HG02973 (cell line): ENCODE results near the gene PDZD8.

Experiments
- ATAC-seq: cut with Tn5 transposase; IDR thresholded peaks from one replicate; pipeline ENCODE4 v1.9.1; 2021; ENCODE audit warnings: moderate library complexity; ENCODE audit not compliant: unreplicated experiment

PDZD8 gene

GRCh38 chr10:117375360-117376178 is at the start of gene PDZD8:
TSS of gene PDZD8 (minus strand) at chr10:117375440. CDS start at chr10:117375227, 213 bp downstream.
- ATAC-seq = peak; percentile 87

GRCh38 chr10:117424171-117424570 is 48.9 kb upstream of the PDZD8 start:
- no peak for ATAC-seq

- no peak for ATAC-seq
Measured at GRCh38 chr10:117421985-117422384, 46.7 kb upstream of the PDZD8 start.

GRCh38 chr10:117420768-117421167 is 45.5 kb upstream of the PDZD8 start:
- ATAC-seq = no peak

- no peak for ATAC-seq
Measured at GRCh38 chr10:117419921-117420320, 44.7 kb upstream of the PDZD8 start.

GRCh38 chr10:117419159-117419558 is 43.9 kb upstream of the PDZD8 start:
- ATAC-seq = no peak

GRCh38 chr10:117418121-117418520 is 42.9 kb upstream of the PDZD8 start:
- ATAC-seq = no peak

GRCh38 chr10:117417196-117417595 is 42.0 kb upstream of the PDZD8 start:
- ATAC-seq = no peak

- ATAC-seq = no peak
Measured at GRCh38 chr10:117413928-117414618, 38.8 kb upstream of the PDZD8 start.

GRCh38 chr10:117412469-117413010 is 37.3 kb upstream of the PDZD8 start:
- ATAC-seq = no peak

GRCh38 chr10:117411479-117412399 is 36.5 kb upstream of the PDZD8 start:
- ATAC-seq = no peak

GRCh38 chr10:117410557-117410956 is 35.3 kb upstream of the PDZD8 start:
- ATAC-seq = no peak

GRCh38 chr10:117409549-117410305 is 34.5 kb upstream of the PDZD8 start:
- ATAC-seq = no peak

GRCh38 chr10:117408436-117409384 is 33.5 kb upstream of the PDZD8 start:
- no peak for ATAC-seq

- ATAC-seq = no peak
Measured at GRCh38 chr10:117405730-117406129, 30.5 kb upstream of the PDZD8 start.

GRCh38 chr10:117400329-117400728 is 25.1 kb upstream of the PDZD8 start:
- no peak for ATAC-seq

- ATAC-seq = no peak
Measured at GRCh38 chr10:117399341-117400196, 24.3 kb upstream of the PDZD8 start.

- no peak for ATAC-seq
Measured at GRCh38 chr10:117398029-117398428, 22.8 kb upstream of the PDZD8 start.
